GF-D8 (cell line): ENCODE results near the gene ADAMTS12.
"Not testable (repeated sequence)": the region's sequence is repeated elsewhere in the genome, so short reads cannot be mapped to it uniquely, and the experiment has no call there.

Experiments
- DNase-seq: peaks from one replicate; lab custom pipeline; 2025; lab: John Stamatoyannopoulos, UW

The ADAMTS12 gene

GRCh38 chr5:33582417-33582816 is 309.4 kb downstream of the ADAMTS12 start:
- DNase-seq, result no peak

GRCh38 chr5:33579789-33580188 is 312.0 kb downstream of the ADAMTS12 start:
- no peak for DNase-seq

- DNase-seq, result no peak
Observed at GRCh38 chr5:33579152-33579551, 312.6 kb downstream of the ADAMTS12 start.

- no peak for DNase-seq
Observed at GRCh38 chr5:33576726-33577590, 314.8 kb downstream of the ADAMTS12 start.

- DNase-seq, result no peak
Observed at GRCh38 chr5:33565324-33565723, 326.5 kb downstream of the ADAMTS12 start.

- no peak for DNase-seq
Observed at GRCh38 chr5:33563983-33564908, 327.5 kb downstream of the ADAMTS12 start.

- DNase-seq, result no peak
Observed at GRCh38 chr5:33563530-33563929, 328.3 kb downstream of the ADAMTS12 start.

- no peak for DNase-seq
Observed at GRCh38 chr5:33558489-33558888, 333.3 kb downstream of the ADAMTS12 start.

- DNase-seq, result no peak
Observed at GRCh38 chr5:33557605-33558004, 334.2 kb downstream of the ADAMTS12 start.

- no peak for DNase-seq
Observed at GRCh38 chr5:33556330-33557328, 335.2 kb downstream of the ADAMTS12 start.

- DNase-seq, result no peak
Observed at GRCh38 chr5:33549982-33550567, 341.7 kb downstream of the ADAMTS12 start.

GRCh38 chr5:33539790-33540189 is 352.0 kb downstream of the ADAMTS12 start:
- DNase-seq, result not testable (repeated sequence)

GRCh38 chr5:33539212-33539611 is 352.6 kb downstream of the ADAMTS12 start:
- no peak for DNase-seq

GRCh38 chr5:33538201-33538600 is 353.6 kb downstream of the ADAMTS12 start:
- no peak for DNase-seq

GRCh38 chr5:33537240-33537639 is 354.6 kb downstream of the ADAMTS12 start:
- no peak for DNase-seq

GRCh38 chr5:33536802-33537201 is 355.0 kb downstream of the ADAMTS12 start:
- no peak for DNase-seq

GRCh38 chr5:33531824-33532223 is 360.0 kb downstream of the ADAMTS12 start:
- no peak for DNase-seq

- DNase-seq, result no peak
Observed at GRCh38 chr5:33531037-33531298, 360.8 kb downstream of the ADAMTS12 start.

GRCh38 chr5:33530183-33531036 is 361.4 kb downstream of the ADAMTS12 start:
- DNase-seq, result no peak

GRCh38 chr5:33527696-33528095 is 364.1 kb downstream of the ADAMTS12 start:
- no peak for DNase-seq

GRCh38 chr5:33526755-33527154 is 365.0 kb downstream of the ADAMTS12 start:
- DNase-seq, result no peak
